NCI-H446 (cell line): ENCODE measurements around the gene MCF2L2.
"Not testable (repeated sequence)": the region's sequence is repeated elsewhere in the genome, so short reads cannot be mapped to it uniquely, and the experiment has no call there.

Source experiments
- DNase-seq, 2 experiments: peaks; one replicate each; lab custom pipeline; 2025; lab: John Stamatoyannopoulos, UW

The MCF2L2 gene

DNA sequence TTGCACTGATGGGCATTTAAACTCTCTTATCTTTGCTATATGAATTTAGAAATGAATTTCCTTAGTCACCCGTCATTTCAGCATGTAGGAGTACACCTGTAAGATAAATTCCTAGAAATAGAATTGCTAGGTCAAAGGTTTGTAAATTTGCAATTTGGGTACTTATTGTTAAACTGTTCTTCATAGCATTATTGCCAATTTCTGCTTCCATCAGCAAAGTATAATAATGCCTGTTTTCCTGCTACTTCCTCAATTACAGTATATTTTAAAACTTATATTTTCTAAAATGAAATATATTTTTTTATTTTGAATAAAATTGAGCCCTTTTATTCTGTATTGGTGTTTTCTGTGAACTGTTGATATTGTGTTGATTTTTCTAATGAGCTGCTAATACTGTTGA, 16.3 kb upstream of the MCF2L2 start:
- DNase-seq: no peak

DNA sequence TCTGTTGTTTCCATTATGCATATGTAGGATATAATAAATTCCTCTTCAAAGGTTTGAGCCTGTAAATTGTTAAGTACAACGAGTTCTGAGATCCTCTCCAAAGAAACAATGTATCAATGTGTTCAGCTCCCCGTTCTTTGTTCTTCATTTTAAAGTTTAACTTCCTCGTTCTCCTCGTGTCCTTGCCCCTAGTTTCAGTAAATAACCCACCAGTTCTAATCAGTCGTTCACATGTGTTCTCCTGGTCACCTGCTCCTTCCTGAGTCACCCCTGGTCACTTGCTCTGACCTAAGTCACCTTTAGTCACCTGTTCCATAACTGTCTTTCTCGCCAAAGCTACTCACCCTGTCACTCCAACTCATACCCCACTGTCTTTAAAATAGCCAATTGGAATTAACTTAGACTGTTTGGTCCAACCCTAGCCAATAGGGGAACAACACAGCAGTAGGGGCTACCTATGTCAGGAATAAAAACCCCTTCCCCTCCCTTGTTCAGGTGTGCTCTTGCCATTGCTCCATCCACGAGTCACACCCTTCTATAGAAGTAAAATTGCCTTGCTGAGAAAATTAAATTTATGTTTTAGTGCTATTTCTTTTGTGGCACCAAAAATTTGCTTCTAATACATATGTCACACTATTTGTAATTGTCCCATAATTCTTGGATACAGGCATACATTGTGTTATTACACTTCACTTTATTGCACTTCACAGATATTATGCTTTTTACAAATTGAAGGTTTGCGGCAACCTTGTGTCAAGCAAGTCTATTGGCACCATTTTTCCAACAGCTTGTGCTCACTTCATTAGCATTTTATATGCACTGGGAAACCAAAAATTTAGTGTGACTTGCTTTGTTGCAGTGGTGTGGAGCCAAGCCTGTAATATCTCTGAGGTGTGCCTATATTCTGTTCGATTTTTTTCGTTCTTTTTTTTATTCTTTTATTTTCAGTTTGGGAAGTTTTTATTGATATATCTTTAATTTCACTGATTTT, 15.3 kb upstream of the MCF2L2 start:
- DNase-seq: no peak

DNA sequence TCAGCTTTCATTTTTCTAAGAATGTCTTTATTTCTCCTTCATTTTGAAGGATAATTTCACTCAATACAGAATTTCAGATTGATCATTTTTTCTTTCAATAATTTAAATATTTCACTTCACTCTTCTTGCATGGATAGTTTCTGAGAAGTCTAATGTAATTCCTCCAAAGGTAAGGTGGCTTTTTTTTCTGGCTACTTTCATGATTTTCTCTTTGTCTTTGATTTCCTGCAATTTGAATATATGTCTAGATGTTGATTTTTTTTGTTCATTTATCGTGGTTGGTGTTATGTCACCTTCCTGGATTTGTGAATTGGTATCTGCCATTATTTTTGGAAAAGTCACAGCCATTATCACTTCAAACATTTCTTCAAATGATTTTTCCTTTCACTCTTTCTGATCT, 14.6 kb upstream of the MCF2L2 start:
- DNase-seq: no peak

DNA sequence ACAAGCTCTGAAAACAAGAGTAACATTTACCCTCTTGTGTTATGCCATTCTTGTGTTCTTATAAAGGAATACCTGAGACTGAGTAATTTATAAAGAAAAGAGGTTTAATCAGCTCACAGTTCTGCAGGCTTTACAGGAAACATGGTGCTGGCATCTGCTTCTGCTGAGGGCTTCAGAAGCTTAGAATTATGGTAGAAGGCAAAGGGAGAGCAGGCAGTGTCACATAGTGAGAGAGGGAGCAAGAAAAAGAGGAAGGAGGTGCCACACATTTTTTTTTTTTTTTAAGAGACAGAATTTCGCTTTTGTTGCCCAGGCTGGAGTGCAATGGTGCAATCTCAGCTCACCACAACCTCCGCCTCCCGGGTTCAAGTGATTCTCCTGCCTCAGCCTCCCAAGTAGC, 12.1 kb upstream of the MCF2L2 start:
- DNase-seq: not testable (repeated sequence)

DNA sequence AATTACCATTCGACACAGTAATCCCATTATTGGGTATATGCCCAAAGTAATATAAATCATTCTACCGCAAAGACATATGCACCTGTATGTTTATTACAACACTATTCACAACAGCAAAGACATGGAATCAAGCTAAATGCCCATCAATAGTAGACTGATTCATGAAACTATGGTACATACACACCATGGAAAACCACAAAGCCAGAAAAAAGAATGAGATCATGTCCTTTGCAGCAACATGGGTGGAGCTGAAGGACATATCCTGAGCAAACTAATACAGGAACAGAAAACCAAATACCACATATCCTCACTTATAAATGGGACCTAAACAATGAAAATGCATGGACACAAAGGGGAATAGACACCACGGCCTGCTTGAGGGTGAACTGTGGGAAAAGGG, 11.1 kb upstream of the MCF2L2 start:
- DNase-seq: no peak

DNA sequence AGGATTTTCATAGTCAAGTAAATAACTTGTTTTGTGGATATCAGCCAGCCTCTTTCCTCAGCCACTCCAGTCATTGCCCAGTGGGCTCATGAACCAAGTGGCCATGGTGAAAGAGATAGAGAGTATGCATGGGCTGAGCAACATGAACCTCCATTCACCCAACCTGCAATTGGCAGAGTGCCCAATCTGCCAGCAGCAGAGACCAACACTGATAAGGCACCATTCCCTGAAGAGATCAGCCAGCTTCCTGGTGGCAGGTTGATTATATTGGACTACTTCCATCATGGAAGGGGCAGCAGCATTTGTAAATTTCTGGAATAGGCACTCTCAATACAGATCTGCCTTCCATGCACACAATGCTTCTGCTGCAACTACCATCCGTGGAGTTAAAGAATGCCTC, 10.3 kb upstream of the MCF2L2 start:
- no peak for DNase-seq

DNA sequence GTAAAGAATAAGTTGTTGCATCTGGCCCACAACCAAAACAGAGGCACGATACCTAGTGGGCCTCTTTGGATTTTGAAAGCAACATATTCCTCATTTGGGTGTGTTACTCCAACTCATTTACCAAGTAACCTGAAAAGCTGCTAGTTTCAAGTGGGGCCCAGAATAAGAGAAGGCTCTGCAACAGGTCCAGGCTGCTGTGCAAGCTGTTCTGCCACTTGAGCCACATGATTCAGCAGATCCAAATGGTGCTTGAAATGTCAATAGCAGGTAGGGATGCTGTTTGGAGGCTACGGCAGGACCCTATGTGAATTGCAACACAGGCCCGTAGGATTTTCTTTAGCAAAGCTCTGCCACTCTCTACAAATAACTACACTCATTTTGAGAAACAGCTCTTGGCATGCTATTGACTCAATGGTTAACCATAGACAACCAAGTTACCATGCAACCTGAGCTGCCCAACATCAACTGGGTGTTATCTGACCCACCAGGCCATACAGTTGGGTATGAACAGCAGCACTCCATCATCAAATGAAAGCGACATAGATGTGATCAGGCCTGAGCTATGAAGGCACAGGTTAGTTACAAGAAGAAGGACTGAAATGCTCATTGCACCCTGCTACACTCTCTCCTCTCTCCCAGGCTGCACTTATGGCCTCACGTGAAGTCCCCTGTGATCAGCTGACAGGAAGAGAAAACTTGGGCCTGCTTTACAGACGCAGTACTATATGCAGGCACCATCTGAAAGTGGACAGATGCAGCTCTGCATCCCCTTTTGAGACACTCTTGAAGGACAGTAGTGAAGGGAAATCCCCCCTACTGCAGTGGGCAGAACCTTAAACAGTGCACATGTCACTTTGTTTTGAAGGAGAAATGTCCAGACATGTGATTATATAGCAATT, 9.5 kb upstream of the MCF2L2 start:
- DNase-seq: no peak

DNA sequence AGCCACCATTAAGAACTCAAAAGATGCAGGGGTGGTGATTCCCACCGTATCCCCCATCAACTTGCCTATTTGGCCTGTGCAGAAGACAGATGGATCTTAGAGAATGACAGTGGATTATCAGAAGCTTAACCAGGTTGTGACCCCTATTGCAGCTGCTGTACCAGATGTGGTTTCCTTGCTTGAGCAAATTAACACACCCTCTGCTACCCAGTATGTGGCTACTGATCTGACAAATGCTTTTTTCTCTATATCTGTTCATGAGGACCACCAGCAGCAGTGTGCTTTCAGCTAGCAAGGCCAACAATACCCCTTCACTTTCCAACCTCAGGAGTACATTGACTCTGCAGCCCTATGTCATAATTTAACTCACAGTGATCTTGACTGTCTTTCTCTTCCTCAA, 8.6 kb upstream of the MCF2L2 start:
- no peak for DNase-seq

DNA sequence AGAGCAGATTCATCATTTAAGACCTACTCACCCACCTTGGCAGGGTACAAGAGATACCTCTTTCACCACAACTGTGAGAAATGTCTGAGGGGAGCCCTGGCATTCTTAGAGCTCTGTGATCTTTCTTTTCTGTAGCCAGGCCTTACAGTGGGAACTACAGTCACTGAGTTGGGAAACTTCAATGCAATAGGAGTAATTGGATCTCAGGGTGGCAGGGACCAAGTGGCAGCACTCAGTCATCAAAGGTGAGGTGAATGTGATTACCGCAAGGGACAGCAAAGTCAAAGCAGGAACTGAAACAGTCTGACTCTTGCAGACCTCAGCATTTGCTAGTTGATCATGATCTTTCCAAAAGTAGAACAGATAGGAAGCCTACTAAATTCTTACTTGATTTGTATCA, 7.2 kb upstream of the MCF2L2 start:
- DNase-seq: no peak

DNA sequence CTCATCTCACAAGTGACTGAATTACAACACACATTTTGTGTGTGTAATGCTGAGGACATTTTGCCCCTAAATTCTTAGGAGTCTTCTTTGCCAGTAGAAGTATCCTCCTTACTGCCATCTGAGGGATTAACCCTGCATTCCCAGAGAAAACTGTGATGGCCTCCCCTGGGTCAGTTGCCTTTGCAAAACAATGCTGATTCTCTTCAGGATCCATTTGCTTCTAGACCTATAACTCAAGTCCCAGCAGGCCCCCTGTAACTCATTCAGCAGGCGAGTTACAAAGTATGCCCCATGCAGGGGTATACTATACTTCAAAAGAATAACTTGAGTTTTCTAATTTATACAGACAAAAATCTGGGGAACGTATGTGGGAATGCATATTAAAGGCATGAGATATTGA, 6.6 kb upstream of the MCF2L2 start:
- no peak for DNase-seq

DNA sequence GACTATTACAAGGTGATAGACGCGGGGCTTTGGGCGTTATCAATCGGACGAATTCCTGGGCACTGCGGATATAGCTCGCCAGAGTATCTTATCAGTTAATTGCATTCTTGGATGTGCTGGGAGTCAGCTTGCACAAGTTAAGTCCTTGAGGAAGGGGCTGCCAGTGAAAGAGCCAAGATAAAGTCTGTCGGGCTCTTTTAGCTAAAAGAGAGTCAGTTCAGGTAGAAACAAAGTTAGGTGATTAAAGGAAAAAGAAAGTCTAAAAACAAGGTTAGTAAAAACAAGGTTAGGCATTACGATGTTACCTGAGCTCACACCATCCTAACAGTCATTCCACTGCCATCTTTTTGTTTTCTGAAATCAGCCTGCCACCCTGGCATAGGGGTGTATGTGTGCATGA, 6.1 kb upstream of the MCF2L2 start:
- DNase-seq: no peak

DNA sequence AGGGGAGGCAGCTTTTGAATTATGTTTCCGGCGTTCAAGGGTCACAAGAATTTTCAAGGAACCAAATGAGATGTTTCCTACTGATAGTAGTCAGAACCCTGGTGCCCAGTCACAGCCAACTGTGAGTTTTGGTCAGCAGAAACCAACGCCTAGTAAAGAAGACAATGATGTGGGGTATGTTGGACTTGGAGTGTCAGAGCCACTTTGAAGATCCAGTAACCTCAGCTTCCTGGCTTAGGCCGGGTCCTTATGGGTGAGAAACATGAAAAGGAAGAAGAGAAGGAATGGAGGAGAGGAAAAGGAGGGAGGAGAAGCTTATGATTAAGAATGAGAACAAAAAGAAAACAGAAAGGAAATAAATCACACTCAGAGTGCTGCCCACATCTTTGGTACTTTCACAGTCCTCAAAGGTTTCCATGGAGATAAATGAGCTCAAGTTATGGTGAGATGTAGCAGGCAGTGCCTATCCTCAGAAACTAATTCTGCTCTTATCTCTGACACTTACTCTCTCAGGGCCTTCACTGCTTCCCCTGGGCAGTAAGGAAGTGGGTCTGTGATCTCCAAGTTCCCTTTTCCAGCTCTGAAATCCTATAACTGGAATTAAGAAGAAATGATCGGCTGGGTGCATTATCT, 2.0 kb upstream of the MCF2L2 start:
- no peak for DNase-seq

DNA sequence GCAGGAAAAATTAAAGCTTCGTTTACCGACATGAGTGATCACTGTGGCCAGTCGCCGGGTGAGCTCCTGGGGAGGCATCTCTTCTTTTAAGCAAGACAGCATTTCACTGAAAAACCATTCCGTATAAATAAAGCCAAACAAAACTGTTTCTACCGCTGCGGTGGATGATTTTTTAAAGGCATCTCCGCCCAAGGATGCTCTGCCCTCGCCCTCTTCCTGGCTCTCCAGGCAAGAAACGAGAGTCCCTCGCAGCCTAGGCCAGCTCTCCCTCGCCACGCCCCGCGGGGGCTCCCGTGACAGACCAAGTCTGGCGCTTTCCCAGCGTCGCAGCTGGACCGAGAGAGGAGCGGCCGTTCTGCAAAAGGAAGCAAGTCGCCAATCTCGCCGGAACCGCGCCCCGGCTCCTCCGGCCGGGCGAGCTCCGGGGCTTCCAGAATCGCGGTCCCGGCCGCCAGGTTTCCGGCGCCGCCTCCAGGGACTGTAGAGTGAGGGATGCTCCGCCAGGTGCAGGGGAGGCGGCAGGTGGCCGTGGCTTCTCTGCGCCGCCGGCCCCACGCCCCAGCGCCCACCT, 458 bp downstream of the MCF2L2 start:
- no peak for DNase-seq

DNA sequence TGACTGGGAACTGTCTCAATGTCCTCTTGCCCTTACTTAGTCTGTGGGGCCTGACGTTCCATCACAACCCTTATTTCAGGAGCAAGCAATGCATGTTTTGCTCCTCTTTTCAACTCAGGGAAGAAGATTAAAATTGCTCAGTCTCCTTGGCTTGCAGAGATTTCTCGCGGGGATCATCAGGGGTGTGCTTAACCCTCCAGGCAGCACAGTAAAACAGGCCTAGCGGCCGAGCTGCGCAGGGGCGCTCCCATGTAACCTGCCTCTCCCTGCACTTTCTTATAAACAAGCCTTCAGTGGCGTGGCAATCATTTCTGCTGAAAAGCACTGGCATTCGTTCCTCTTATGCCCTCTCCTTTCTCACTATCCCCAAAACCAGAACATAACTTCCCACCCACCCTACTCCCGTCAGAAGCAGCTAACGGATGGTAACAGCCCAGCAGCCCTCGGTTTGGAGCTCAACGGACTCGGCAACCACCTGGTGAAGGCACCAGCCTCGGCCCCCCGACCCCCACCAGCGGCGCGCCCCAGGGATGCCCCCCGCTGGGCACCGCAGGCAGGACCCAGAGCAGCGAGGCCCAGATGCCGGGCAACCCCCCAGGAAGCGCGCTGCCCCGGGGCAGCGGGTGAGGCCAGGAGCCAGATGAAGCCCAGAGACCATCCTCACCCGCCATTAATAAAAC, 1.1 kb downstream of the MCF2L2 start:
- no peak for DNase-seq

DNA sequence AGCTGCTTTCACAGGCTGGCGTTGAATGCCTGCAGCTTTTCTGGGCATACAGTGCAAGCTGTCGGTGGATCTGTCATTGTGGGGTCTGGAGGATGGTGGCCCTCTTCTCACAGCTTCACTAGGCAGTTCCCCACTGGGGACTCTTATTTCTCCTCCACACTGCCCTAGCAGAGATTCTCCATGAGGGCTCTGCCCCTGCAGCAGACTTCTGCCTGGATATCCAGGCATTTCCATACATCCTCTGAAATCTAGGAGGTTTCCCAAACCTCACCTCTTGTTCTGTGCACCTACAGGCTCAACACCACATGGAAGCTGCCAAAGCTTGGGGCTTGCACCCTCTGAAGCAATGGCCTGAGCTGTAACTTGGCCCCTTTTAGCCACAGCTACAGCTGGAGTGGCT, 9.6 kb downstream of the MCF2L2 start:
- not testable (repeated sequence) for DNase-seq

DNA sequence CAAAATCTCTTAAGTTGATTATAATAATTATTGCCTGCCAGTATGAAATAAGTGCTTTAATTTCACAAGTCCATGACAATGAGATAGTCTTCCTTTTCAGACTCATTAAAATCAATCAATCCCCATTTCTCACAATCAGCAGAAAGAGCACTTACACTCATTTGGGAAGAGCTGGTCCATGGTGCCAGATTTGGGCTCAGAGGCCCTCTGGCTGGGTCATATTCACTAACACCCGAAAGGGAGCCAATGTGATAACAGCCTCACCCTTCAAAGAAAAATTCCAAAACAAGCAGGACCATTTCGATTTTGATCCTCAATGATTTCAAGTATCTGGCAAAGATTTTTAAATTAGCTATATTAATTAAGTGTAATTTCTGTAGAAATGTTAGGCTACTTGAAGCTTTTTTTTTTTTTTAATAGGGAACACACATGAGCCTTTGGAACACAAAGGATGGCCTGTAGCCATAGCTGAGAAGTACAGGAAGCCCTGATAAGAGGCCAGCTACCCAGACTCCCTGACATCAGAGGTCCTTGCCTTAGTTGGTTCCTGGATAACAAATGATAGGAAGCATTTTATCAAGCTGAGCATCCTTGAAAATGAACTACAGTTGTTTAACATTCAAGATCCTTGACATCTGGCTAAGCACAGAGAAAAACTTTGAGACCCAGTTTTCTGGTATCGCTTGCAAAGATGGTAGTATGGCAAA, 17.1 kb downstream of the MCF2L2 start:
- DNase-seq: no peak

DNA sequence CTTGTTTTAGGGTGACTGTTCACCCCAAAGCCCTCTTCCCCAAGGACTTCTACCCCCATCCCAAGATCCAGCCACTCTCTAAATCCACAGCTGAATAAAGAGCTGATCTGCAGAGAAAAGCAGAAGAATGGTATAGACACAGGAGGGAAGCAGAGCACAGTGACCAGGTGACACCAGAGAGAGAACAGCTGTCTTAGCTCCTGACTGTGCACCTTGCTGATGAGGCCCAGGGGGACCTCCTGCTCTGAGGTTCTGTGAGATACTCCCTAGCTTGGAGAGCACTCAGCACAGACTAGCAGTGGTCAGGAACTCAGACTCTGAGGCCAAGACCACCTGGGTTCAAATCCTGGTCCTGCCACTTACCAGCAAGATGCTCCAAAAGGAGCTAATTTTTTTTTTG, 17.7 kb downstream of the MCF2L2 start:
- DNase-seq: no peak

DNA sequence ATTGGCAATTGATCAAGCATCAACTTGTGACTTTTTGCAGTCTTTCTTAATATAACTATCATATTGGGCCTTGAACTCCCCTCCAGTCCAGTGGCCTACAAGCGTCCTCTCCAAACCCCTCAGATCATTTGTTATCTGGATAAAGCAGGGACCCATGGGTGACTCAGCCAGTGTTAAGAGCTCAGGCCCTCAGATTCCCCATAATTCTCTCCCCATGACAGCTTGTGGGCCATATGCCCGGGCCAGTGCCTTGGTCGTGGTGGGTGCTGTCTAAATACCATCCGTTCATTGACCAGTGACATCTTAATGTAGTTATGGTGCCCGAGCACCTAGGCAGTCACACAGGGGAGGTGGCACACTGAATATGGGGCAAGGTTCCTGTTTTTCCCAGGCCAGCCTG, 18.1 kb downstream of the MCF2L2 start:
- DNase-seq: no peak

DNA sequence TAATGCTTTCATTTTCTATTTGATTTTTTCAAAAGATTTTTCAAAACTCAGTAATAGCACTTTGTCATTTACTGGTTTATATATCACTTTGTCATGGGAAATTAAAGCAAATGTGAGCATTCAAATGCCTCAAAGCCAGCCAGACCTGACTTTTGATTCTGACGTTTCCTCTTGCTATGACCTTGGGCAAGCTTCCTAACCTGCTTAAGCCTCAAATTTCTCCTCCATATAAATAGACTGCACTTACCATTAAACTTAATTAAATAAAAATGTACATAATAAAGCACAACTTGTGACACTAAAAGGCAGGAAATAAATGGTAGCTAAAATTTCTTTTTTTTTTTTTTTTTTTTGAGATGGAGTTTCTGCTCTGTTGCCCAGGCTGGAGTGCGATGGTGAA, 19.2 kb downstream of the MCF2L2 start:
- no peak for DNase-seq

DNA sequence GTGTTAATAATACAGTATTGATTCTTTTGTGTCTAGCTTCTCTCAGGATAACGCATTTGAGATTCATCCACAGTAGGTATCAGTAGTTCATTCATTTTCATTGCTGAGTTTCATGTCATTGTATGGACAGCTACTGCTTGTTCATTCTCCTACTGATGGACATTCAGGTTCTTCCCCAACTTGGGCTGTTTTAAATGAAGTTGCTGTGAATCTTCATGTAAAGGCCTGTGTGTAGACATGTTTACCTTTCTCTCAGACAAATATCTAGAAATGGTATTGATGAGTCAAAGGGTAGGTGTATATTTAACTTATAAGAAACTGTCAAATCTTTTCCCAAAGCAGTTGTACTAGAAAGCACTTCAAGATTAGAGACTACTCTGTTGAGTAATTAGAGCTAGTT, 26.7 kb downstream of the MCF2L2 start:
- DNase-seq: no peak

DNA sequence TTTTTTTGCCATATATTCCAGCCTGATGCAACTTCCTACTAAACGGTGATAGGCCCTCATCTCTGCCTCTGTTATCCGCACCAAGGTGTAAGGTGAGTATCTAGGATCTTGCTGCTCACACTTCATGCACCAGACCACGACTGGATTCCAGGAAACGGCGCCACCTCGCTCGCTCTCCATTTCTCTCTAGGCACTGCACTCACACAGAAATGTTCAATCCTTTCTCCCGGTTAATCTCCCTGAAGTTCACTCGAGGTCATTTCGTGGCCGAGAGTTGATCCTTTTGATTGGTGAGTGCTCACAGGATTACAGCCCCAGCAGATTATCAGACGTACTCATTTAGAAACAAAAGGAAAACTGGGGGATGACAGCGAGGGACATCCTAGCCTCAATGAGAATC, 28.1 kb downstream of the MCF2L2 start:
- DNase-seq: no peak
